Progenitor cell of endocrine pancreas (in vitro differentiated cells): ENCODE measurements around the gene PLCD1. TPM values are rescaled to one million over a fixed set of nuclear protein-coding genes. Genes with fewer than 3 reads are reported as not detected.
A peak's percentile ranks its signal among the peaks of the same experiment; 100 is the strongest.

ENCODE experiments used
- DNase-seq: peaks from one replicate; pipeline ENCODE4 v3.0.0; 2021; ENCODE audit warnings: low spot score; ENCODE audit not compliant: unreplicated experiment
- H3K27ac Mint-ChIP-seq: 2 replicates; pipeline ENCODE4 v1.8.0; 2021; ENCODE audit warnings: mild to moderate bottlenecking, moderate library complexity, mixed read lengths
- H3K27me3 Mint-ChIP-seq: 2 replicates; pipeline ENCODE4 v1.8.0; 2021; ENCODE audit warnings: mixed read lengths
- H3K36me3 Mint-ChIP-seq: 2 replicates; pipeline ENCODE4 v1.8.0; 2022; ENCODE audit warnings: mixed read lengths; ENCODE audit not compliant: insufficient read depth
- H3K4me1 Mint-ChIP-seq: 2 replicates; pipeline ENCODE4 v1.8.0; 2021; ENCODE audit warnings: low read depth, mixed read lengths
- H3K4me3 Mint-ChIP-seq: 2 replicates; pipeline ENCODE4 v1.8.0; 2021; ENCODE audit warnings: low read depth, mild to moderate bottlenecking, moderate library complexity, mixed read lengths
- H3K9me3 Mint-ChIP-seq: 2 replicates; pipeline ENCODE4 v1.8.0; 2021; ENCODE audit warnings: low read depth, mixed read lengths
- CTCF ChIP-seq: fragments of 200-600 bp; sonication (generic); IDR thresholded peaks from one replicate; pipeline ENCODE4 v1.5.0; 2021; ENCODE audit warnings: antibody characterized with exemption, mild to moderate bottlenecking; ENCODE audit not compliant: unreplicated experiment
- total RNA-seq: library from RNA; stranded (reverse); gene quantifications from 2 replicates; pipeline ENCODE4 v1.2.1, GENCODE V29; 2021

Gene PLCD1
- total RNA-seq, 1 donor from 2014 or later, result 30.0 TPM

DNA sequence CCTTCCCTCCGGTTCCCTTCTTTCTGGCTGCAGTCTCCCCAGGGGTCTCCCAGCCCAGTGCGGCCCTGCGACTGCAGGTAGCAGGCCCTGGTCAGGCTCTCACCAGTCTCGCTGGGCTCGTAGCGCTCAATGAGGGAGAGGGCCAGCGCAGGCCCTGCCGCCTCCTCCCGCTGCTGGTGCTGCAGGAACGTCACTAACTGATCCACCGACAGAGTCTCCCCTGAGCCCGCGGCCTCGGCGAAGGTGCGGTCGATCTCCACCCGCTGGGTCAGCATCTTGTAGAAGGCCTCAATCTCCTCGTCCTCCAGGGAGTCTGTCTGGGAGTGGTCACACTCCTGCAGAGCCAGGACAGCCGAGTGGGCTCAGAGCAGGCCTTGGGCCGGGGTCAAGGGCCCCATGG is 18.3 kb downstream of the PLCD1 start:
- Mint-ChIP-seq H3K27ac (no peak overlapping the region), H3K4me1 (peaks cover 3% of the 10 kb centered on the region), H3K36me3 (peaks cover 24% of the 10 kb centered on the region), H3K9me3 (no peaks in the 10 kb centered on the region), H3K27me3 (no peaks in the 10 kb centered on the region), H3K4me3 (no peak overlapping the region)
- no peak for TF ChIP-seq CTCF
- no peak for DNase-seq

GRCh38 chr3:38009807-38010591 is 19.4 kb downstream of the PLCD1 start:
- peaks cover 13% of the 10 kb centered on the region for H3K36me3 Mint-ChIP-seq
- no peak for DNase-seq

DNA sequence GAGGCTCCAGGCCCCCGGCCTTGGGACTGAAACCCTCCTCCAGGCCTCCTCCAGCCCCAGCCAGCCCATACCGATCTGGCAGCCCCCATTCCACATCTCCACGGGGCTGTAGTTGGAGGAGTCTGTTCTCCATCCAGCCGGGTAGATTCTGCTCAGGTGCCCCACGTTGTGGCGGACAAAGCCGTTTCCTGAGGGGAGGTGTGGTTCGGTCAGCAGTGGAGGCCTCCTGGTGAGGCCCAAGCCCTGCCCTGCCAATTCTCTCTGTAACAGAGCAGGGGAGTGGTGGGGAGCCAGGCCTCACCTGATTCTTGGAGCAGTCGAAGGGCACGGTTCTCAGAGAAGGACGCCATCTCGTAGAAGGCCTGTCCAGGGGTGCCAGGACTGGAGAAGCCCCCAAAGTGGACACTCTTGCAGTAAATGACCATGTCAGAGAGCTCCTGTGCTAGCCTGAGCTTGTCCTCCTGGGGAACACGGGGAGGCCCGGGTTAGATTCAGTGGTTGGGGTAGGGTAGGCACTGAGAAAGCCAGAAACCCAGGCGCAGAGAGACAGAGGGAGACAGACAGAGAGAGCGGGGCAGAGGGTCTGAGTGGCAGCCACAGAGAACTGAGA is 20.4 kb downstream of the PLCD1 start:
- Mint-ChIP-seq H3K9me3 (no peaks in the 10 kb centered on the region), H3K27ac (no peak overlapping the region), H3K27me3 (no peaks in the 10 kb centered on the region), H3K4me1 (peaks cover 19% of the 10 kb centered on the region), H3K4me3 (no peak overlapping the region), H3K36me3 (peaks cover 5% of the 10 kb centered on the region)
- no peak for DNase-seq
- TF ChIP-seq CTCF, result no peak

More at GRCh38 chr3:38009807-38010591, 19.4 kb downstream of the PLCD1 start:
- no peak for TF ChIP-seq CTCF
- peaks cover 9% of the 10 kb centered on the region for H3K4me1 Mint-ChIP-seq
- H3K27ac Mint-ChIP-seq, result no peak overlapping the region
- no peak overlapping the region for H3K4me3 Mint-ChIP-seq
- H3K9me3 Mint-ChIP-seq, result no peaks in the 10 kb centered on the region
- H3K27me3 Mint-ChIP-seq, result no peaks in the 10 kb centered on the region

DNA sequence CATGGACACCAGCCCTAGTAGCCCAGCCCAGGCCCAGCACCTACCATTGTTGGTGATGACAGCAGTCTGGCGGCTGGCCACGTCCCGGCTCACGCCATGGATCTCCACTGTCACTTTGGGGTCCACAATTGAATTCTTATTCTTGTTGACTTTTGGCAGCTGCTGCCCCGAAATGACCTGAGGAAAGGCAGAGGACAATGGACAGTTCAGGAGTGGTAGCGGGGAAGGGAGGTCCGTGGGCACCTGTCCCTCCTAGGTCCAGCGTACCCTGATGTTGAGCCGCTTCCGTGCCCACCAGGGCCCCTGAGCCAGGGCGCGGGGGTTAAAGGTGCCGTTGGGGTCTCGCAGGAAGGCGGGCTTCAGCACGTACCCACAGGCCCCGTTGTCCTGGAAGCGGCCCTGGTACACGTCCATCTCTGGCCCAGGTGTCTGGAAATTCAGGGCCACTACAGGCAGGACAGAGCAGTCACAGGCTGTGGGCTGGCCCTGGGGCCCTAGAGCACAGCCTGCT is 21.2 kb downstream of the PLCD1 start:
- H3K36me3 Mint-ChIP-seq, result peaks cover 3% of the 10 kb centered on the region
- peaks cover 23% of the 10 kb centered on the region for H3K4me1 Mint-ChIP-seq
- DNase-seq, result no peak
- peak overlapping the region; percentile 29 for H3K27ac Mint-ChIP-seq
- no peak overlapping the region for H3K4me3 Mint-ChIP-seq
- TF ChIP-seq CTCF, result no peak
- no peaks in the 10 kb centered on the region for H3K9me3 Mint-ChIP-seq
- no peaks in the 10 kb centered on the region for H3K27me3 Mint-ChIP-seq

DNA sequence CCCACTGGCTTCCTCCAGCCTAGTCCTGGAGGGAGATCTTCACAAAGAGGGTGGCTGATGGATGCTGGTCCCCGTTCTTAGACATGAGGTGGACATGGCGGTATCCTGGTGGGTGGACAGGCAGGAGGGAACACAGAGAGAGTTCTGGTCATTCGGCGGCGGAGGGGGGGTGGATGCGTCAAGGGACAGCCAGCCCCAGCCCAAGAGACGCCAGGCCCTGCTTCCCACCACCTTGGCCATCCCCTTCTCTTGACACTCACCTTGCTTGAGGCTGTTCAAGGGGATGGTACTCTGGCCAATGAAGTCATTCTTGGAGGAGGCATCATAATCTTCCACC is 21.7 kb downstream of the PLCD1 start:
- Mint-ChIP-seq H3K4me3 (no peak overlapping the region), H3K9me3 (no peaks in the 10 kb centered on the region), H3K36me3 (peaks cover 3% of the 10 kb centered on the region), H3K27me3 (no peaks in the 10 kb centered on the region), H3K27ac (no peak overlapping the region), H3K4me1 (peaks cover 23% of the 10 kb centered on the region)
- no peak for DNase-seq
- TF ChIP-seq CTCF, result no peak
